HFFc6 (cell line): ENCODE measurements around the gene PIGP. TPM values are rescaled to one million over a fixed set of nuclear protein-coding genes. Genes with fewer than 3 reads are reported as not detected.
A peak's percentile ranks its signal among the peaks of the same experiment; 100 is the strongest.

ENCODE experiments used
- DNase-seq: peaks from one replicate; pipeline ENCODE4 v3.0.0-alpha.2; 2018
- H3K27ac Mint-ChIP-seq: 2 replicates; pipeline ENCODE4 v1.8.0; 2020; ENCODE audit warnings: mild to moderate bottlenecking, mixed read lengths
- H3K27me3 Mint-ChIP-seq: 2 replicates; pipeline ENCODE4 v1.8.0; 2021; ENCODE audit warnings: mild to moderate bottlenecking, moderate library complexity, mixed read lengths; ENCODE audit not compliant: insufficient read depth
- H3K36me3 Mint-ChIP-seq: 2 replicates; pipeline ENCODE4 v1.8.0; 2021; ENCODE audit warnings: low read depth, mixed read lengths
- H3K4me1 Mint-ChIP-seq: 2 replicates; pipeline ENCODE4 v1.8.0; 2020; ENCODE audit warnings: low read depth, mixed read lengths
- H3K4me3 Mint-ChIP-seq: 2 replicates; pipeline ENCODE4 v1.8.0; 2020; ENCODE audit warnings: mild to moderate bottlenecking, moderate library complexity, mixed read lengths
- H3K9me3 Mint-ChIP-seq: 2 replicates; pipeline ENCODE4 v1.8.0; 2020; ENCODE audit warnings: mild to moderate bottlenecking, mixed read lengths
- total RNA-seq, 6 experiments: library from RNA; stranded (reverse); fragmentation: NEBNext Ultra II Directional; extraction: Animal tissue kit (Norgen Biotek cat#: 25700); gene quantifications; 2 replicates in 1 of 6; 3 replicates in 5 of 6; pipeline ENCODE4 v1.2.3, GENCODE V29; 2021
- TF ChIP-seq, protein P1 (sequence below): fragments of 200-600 bp; sonication (generic); IDR thresholded peaks from 2 replicates; pipeline ENCODE4 v1.5.0; 2021; ENCODE audit warnings: antibody characterized with exemption, mild to moderate bottlenecking

The PIGP gene
- total RNA-seq, 6 experiments from 2014 or later, result 24.8 to 33.8 (median 31.1) TPM

GRCh38 chr21:37075214-37075770 lies 2.4 kb upstream of the PIGP start:
- Mint-ChIP-seq H3K27me3 (peaks cover 4% of the 10 kb centered on the region; the same call in 1 of the 2 replicates), H3K9me3 (peaks cover 4% of the 10 kb centered on the region; the same call in 1 of the 2 replicates), H3K4me1 (peaks cover 61% of the 10 kb centered on the region), H3K4me3 (peak overlapping the region; percentile 100), H3K27ac (no peak overlapping the region), H3K36me3 (peaks cover 6% of the 10 kb centered on the region)
- DNase-seq, result no peak
- TF ChIP-seq, protein P1, sequence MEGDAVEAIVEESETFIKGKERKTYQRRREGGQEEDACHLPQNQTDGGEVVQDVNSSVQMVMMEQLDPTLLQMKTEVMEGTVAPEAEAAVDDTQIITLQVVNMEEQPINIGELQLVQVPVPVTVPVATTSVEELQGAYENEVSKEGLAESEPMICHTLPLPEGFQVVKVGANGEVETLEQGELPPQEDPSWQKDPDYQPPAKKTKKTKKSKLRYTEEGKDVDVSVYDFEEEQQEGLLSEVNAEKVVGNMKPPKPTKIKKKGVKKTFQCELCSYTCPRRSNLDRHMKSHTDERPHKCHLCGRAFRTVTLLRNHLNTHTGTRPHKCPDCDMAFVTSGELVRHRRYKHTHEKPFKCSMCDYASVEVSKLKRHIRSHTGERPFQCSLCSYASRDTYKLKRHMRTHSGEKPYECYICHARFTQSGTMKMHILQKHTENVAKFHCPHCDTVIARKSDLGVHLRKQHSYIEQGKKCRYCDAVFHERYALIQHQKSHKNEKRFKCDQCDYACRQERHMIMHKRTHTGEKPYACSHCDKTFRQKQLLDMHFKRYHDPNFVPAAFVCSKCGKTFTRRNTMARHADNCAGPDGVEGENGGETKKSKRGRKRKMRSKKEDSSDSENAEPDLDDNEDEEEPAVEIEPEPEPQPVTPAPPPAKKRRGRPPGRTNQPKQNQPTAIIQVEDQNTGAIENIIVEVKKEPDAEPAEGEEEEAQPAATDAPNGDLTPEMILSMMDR, result no peak

DNA sequence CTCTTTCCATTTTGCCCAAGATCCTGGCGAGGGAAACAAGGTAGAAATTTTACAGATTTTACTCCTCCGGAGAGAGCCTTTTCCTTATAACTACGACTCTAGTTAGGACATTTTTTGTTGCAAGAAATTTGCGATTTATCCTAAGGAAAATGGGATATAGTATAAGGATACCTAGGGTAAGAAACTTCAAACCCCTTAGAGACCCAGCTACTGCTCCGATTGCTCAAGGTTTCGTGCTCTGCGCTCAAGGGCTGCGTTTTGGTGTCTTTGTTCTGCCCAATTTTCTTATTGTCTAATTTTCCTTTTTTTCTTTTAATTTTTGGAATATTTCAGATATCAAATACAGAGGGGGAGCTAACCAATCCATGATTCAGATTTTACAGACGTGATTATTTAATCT lies 1.7 kb upstream of the PIGP start:
- Mint-ChIP-seq H3K27ac (peak overlapping the region; percentile 96), H3K9me3 (peaks cover 4% of the 10 kb centered on the region; the same call in 1 of the 2 replicates), H3K4me3 (peak overlapping the region; percentile 100), H3K27me3 (peaks cover 4% of the 10 kb centered on the region; the same call in 1 of the 2 replicates), H3K4me1 (peaks cover 66% of the 10 kb centered on the region), H3K36me3 (peaks cover 10% of the 10 kb centered on the region)
- no peak for DNase-seq
- TF ChIP-seq, protein P1, result no peak

DNA sequence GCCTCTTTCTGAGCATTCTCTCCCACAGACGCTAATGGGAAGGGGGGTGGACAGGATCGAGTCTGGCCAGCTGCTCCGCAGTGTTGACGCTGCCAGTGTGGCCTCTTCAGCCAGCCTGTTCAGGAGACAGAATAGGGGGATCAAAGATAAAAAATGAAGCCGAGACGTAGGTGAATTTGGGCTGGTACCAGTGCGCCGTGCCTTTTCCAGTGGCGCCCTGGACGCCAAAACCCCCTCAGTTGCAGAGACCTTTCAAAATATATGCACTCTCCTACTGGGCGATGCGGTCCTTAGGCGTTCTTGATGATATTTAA lies 1.3 kb upstream of the PIGP start:
- peaks cover 8% of the 10 kb centered on the region for H3K36me3 Mint-ChIP-seq
- H3K4me3 Mint-ChIP-seq, result peak overlapping the region; percentile 100
- TF ChIP-seq, protein P1, result no peak
- H3K9me3 Mint-ChIP-seq, result peaks cover 2% of the 10 kb centered on the region; the same call in 1 of the 2 replicates
- H3K4me1 Mint-ChIP-seq, result peaks cover 64% of the 10 kb centered on the region
- DNase-seq, result no peak
- peaks cover 4% of the 10 kb centered on the region; the same call in 1 of the 2 replicates for H3K27me3 Mint-ChIP-seq
- H3K27ac Mint-ChIP-seq, result peak overlapping the region; percentile 96

- Mint-ChIP-seq H3K27ac (peak overlapping the region; percentile 96), H3K4me3 (peak overlapping the region; percentile 100), H3K4me1 (peaks cover 59% of the 10 kb centered on the region), H3K27me3 (peaks cover 4% of the 10 kb centered on the region; the same call in 1 of the 2 replicates), H3K36me3 (peaks cover 5% of the 10 kb centered on the region; the same call in 1 of the 2 replicates), H3K9me3 (no peaks in the 10 kb centered on the region)
- TF ChIP-seq, protein P1, result peak; percentile 42
- DNase-seq, result no peak
Observed at GRCh38 chr21:37073417-37074196, 736 bp upstream of the PIGP start.

GRCh38 chr21:37072274-37072987 lies 440 bp downstream of the PIGP start:
- peaks cover 4% of the 10 kb centered on the region; the same call in 1 of the 2 replicates for H3K27me3 Mint-ChIP-seq
- peaks cover 5% of the 10 kb centered on the region; the same call in 1 of the 2 replicates for H3K36me3 Mint-ChIP-seq
- no peak for DNase-seq
- H3K27ac Mint-ChIP-seq, result peak overlapping the region; percentile 97
- peaks cover 50% of the 10 kb centered on the region for H3K4me1 Mint-ChIP-seq
- no peaks in the 10 kb centered on the region for H3K9me3 Mint-ChIP-seq
- TF ChIP-seq, protein P1, result no peak
- peak overlapping the region; percentile 89 for H3K4me3 Mint-ChIP-seq
